Transverse colon (tissue), 4 donors: ENCODE results near the gene CNTNAP2.

Experiments
- CTCF ChIP-seq, 5 experiments: fragments of 200-600 bp in 3 of 5; fragments of 450-650 bp in 2 of 5; sonication (generic) in 3 of 5; IDR thresholded peaks; 1 replicate in 2 of 5; 2 replicates in 3 of 5; pipeline ENCODE4 v1.5.1; 2016 to 2017; ENCODE audit warnings: antibody characterized with exemption in 5 of 5, inconsistent platforms in 3 of 5, mild to moderate bottlenecking in 2 of 5, moderate library complexity in 1 of 5
- POLR2A ChIP-seq: fragments of 450-650 bp; IDR thresholded peaks from one replicate; pipeline ENCODE4 v1.6.1; 2016; ENCODE audit warnings: antibody characterized with exemption, mild to moderate bottlenecking, moderate library complexity
- POLR2AphosphoS5 ChIP-seq, 3 donors: sonication (generic); formaldehyde crosslinking; IDR thresholded peaks; one replicate each; pipeline ENCODE4 v1.6.1; 2016; ENCODE audit warnings: antibody characterized with exemption in 3 of 3

- no peak for TF ChIP-seq CTCF (IDR thresholded peaks at IDR 0.05)
- no peak for TF ChIP-seq POLR2A
- TF ChIP-seq POLR2AphosphoS5 (IDR thresholded peaks at IDR 0.05) = no peak
Measured at GRCh38 chr7:147276783-147277370, 1160.3 kb downstream of the CNTNAP2 start.
